Activated CD4-positive, CD25-positive, alpha-beta regulatory T cell treated with anti-CD3 and anti-CD28 coated beads, Interleukin-2, amount 50 U/mL, for 24 hours (primary cell): Measurements from ENCODE around the gene MOGAT3.

Experiments
- ATAC-seq, 2 donors: fragments of 150-1000 bp; cut with Tn5 transposase; one replicate each; pipeline ENCODE4 v1.10.0; 2021; ENCODE audit warnings: mild to moderate bottlenecking in 1 of 2, moderate library complexity in 1 of 2

The MOGAT3 gene

GRCh38 chr7:101159696-101160674, 40.9 kb downstream of the MOGAT3 start:
- ATAC-seq = no peak

- no peak for ATAC-seq
These were observed 43.8 kb downstream of the MOGAT3 start for GRCh38 chr7:101156866-101157589.

- no peak for ATAC-seq
These were observed 44.6 kb downstream of the MOGAT3 start for GRCh38 chr7:101156277-101156676.

GRCh38 chr7:101155303-101155702, 45.5 kb downstream of the MOGAT3 start:
- no peak for ATAC-seq

- ATAC-seq = peak; percentile 22 to 36
These were observed 46.1 kb downstream of the MOGAT3 start for GRCh38 chr7:101154693-101155102.

GRCh38 chr7:101153969-101154692, 46.7 kb downstream of the MOGAT3 start, which contains the start of gene AP1S1:
TSS of gene AP1S1 (plus strand) at chr7:101154476. CDS start at chr7:101154515, 39 bp downstream.
- ATAC-seq = peak; percentile 85 to 87

GRCh38 chr7:101151908-101152651, 48.8 kb downstream of the MOGAT3 start:
- ATAC-seq = no peak
